GM12891 (cell line): ENCODE measurements around the gene ACTN2.

Source experiments
- DNase-seq: peaks from one replicate; pipeline ENCODE4 v3.0.0; 2011; ENCODE audit warnings: low spot score; ENCODE audit not compliant: insufficient read length
- FAIRE-seq: peaks from 2 replicates; lab custom pipeline; 2011; peaks lifted over from hg19 to GRCh38; lab: Jason Lieb, UNC
- PAX5 ChIP-seq: IDR thresholded peaks from 2 replicates; pipeline ENCODE4 v1.6.1; 2011; ENCODE audit warnings: low read length, moderate library complexity, mild to moderate bottlenecking; ENCODE audit not compliant: insufficient read depth, severe bottlenecking
- POLR2A ChIP-seq: IDR thresholded peaks from 2 replicates; pipeline ENCODE4 v1.6.1; 2011; ENCODE audit warnings: low read depth, low read length, control low read depth
- POLR2AphosphoS5 ChIP-seq: IDR thresholded peaks from 2 replicates; pipeline ENCODE4 v1.6.1; 2011; ENCODE audit warnings: low read depth, low read length, control low read depth
- POU2F2 ChIP-seq: IDR thresholded peaks from 2 replicates; pipeline ENCODE4 v1.6.1; 2011; ENCODE audit warnings: low read depth, mild to moderate bottlenecking, control low read depth, low read length, moderate library complexity
- SPI1 ChIP-seq: IDR thresholded peaks from 2 replicates; pipeline ENCODE4 v1.6.1; 2011; ENCODE audit warnings: low read depth, low read length, control low read depth
- TAF1 ChIP-seq: IDR thresholded peaks from 2 replicates; pipeline ENCODE4 v1.6.1; 2011; ENCODE audit warnings: low read depth, low read length, control low read depth

ACTN2 gene

DNA sequence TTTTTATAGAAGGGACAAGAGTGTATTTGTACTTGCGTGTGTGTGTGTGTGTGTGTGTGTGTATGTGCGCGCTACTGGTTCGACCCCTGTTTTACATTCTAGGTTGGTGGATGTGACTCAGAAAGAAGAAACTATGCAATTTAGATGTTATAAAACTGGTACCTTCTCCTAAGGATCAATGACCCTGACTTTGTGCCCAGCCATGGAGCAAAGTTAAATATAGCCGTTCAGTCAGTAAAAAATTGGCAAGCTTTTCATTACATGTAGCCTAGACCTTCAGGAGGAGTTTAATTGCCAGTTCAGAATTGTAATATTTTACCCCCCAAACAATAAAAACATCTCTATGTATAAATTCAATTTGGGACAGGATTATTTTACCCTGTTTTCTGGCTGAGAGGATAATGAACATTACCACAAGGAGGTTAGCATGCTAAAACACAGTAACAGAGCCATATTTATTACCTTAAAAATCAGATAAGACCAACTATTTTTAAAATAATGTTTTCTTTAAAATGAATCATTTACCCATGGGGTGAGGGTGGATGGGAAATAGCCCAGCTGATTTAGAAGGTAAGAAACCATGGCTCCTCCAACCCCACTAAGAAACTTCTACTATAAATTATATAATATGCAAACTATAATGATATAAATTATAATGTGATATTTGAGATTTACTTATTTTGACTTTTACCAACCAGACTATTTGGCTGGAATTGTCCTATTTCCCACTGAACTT is 75.3 kb downstream of the ACTN2 start:
- no peak for DNase-seq
- TF ChIP-seq PAX5 (no peak), POLR2AphosphoS5 (no peak), TAF1 (no peak), POU2F2 (no peak), SPI1 (no peak), POLR2A (no peak)
- no peak for FAIRE-seq

DNA sequence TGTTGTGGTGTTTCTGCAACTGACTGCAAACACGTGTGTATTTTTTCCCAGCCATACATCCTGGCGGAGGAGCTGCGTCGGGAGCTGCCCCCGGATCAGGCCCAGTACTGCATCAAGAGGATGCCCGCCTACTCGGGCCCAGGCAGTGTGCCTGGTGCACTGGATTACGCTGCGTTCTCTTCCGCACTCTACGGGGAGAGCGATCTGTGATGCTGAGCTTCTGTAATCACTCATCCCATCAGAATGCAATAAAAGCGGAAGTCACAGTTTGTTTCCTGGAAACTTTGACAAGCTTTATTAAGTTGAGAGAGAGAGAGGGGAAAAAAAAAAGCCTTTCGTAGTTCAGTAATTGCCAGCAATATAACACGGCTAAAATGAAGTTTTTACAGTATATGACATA is 76.1 kb downstream of the ACTN2 start:
- DNase-seq, result no peak
- TF ChIP-seq TAF1 (no peak), POU2F2 (no peak)
- no peak for FAIRE-seq

DNA sequence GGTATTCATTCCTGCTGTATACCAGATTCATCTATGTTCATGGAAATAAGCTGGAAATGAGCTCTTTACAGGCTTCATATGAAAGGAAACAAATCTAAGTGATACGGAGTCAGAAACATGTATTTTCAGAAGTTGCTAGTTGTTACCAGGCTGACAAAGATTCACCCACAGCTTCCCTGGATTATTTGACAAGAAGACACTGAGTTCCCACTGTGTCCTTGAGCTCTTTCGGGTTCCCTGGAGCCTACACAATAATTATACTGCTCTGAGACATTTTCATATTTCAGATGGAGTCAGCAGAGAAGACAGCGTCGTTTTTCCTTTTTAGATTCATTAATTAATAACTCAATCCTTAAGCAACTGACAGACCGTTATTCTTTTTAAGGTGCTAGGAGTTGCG is 79.5 kb downstream of the ACTN2 start:
- TF ChIP-seq POLR2A (no peak), SPI1 (no peak), POU2F2 (no peak), TAF1 (no peak), POLR2AphosphoS5 (no peak), PAX5 (no peak)
- DNase-seq (no peak), FAIRE-seq (no peak)

- DNase-seq (no peak), FAIRE-seq (no peak)
- no peak for TF ChIP-seq POLR2A
- TF ChIP-seq PAX5, result no peak
- no peak for TF ChIP-seq POU2F2
- TF ChIP-seq POLR2AphosphoS5, result no peak
- TF ChIP-seq TAF1, result no peak
- no peak for TF ChIP-seq SPI1
Observed at GRCh38 chr1:236766506-236766905, 80.2 kb downstream of the ACTN2 start.

DNA sequence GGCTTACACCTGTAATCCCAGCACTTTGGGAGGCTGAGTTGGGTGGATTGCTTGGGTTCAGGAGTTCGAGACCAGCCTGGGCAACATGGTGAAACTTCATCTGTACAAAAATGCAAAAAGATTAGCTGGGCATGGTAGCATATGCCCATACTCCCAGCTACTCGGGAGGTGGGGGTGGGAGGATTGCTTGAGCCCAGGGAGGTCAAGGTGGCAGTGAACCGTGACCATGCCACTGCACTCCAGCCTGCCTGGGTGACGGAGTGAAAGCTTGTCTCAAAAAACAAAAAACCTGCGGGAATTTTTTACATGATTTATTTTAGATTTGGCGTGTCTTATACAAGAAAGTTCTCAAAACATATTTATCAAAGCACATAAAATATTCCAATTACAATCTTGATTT is 81.0 kb downstream of the ACTN2 start:
- no peak for FAIRE-seq
- TF ChIP-seq POU2F2, result no peak
- TF ChIP-seq TAF1, result no peak
- no peak for TF ChIP-seq POLR2A
- no peak for TF ChIP-seq POLR2AphosphoS5
- TF ChIP-seq PAX5, result no peak
- no peak for DNase-seq

DNA sequence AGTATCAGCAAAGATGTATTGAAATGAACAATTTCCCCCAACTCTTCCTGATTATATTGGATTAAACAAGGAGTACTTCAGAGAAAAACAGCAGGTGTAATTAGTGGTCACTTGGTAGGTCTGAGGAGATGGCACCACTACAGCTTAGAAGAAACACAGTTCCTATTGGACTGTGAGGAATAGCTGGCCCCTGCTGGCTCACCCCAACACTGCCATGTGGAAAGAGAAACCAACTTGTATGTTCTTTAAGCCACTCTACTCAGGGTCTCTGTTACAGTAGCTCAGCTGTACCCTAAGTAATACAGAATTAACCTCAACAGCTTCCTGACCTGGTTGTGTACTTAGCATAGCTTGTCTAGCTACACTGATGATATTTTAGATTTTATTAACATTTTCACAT is 82.3 kb downstream of the ACTN2 start:
- FAIRE-seq (no peak), DNase-seq (no peak)
- TF ChIP-seq TAF1, result no peak
- TF ChIP-seq POLR2AphosphoS5, result no peak
- no peak for TF ChIP-seq POU2F2
- TF ChIP-seq PAX5, result no peak
- no peak for TF ChIP-seq SPI1
- TF ChIP-seq POLR2A, result no peak

GRCh38 chr1:236773919-236774318 is 87.6 kb downstream of the ACTN2 start:
- TF ChIP-seq SPI1, result no peak
- no peak for DNase-seq
- FAIRE-seq, result no peak

DNA sequence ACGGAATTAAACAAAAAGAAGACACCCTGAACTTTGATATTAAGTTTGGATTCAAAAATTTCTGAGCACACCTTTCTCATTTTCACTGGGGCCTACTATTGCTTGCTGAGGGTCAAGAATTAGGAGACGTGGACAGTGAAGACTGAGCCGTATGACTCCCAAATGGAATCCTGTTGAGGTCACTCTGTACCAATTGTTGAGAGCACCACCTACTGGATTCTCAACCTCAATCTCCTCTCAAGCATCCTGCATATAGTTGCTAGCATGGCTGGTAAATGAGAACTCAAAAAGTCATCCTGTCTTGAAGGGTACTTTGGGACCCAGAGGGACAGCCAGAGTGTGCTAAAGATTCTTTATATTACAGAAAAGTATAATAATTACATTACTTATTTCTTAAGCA is 88.6 kb downstream of the ACTN2 start:
- TF ChIP-seq POLR2AphosphoS5, result no peak
- no peak for TF ChIP-seq TAF1
- TF ChIP-seq SPI1, result no peak
- TF ChIP-seq PAX5, result no peak
- no peak for TF ChIP-seq POU2F2
- no peak for TF ChIP-seq POLR2A
- no peak for FAIRE-seq
- no peak for DNase-seq

GRCh38 chr1:236779312-236779711 is 93.0 kb downstream of the ACTN2 start:
- no peak for FAIRE-seq
- TF ChIP-seq PAX5, result no peak
- no peak for TF ChIP-seq POU2F2
- TF ChIP-seq POLR2AphosphoS5, result no peak
- TF ChIP-seq SPI1, result no peak
- TF ChIP-seq POLR2A, result no peak
- no peak for TF ChIP-seq TAF1

DNA sequence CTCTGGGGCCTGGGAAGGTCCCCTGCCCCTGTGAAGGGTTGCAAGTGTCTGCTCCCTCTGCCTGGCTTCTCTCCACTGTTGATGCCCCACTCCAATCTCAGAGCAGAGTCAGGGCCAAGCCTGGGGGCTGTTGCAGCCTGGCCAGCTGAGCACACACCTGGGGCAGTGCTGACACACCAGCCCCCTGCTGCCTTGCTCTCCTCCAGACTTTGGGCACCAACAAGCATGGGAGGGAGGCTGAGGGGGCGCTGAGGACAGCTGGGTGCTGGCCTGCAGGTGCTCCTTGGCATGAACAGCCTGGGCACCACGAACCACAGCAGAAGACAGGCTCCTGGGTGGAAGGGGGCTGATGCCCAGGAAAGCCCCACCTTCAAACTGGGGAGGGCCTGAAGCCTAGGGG is 99.2 kb downstream of the ACTN2 start:
- FAIRE-seq, result no peak
- no peak for TF ChIP-seq POLR2AphosphoS5
- no peak for TF ChIP-seq TAF1
- no peak for TF ChIP-seq POU2F2
- no peak for TF ChIP-seq PAX5
- TF ChIP-seq POLR2A, result no peak
- no peak for TF ChIP-seq SPI1
- DNase-seq, result no peak

More at GRCh38 chr1:236779312-236779711, 93.0 kb downstream of the ACTN2 start:
- DNase-seq, result no peak
